NCI-H2196 (cell line): Measurements from ENCODE around the gene CST4.
"Not testable (repeated sequence)": the region's sequence is repeated elsewhere in the genome, so short reads cannot be mapped to it uniquely, and the experiment has no call there.

Experiments
- DNase-seq: peaks from one replicate; lab custom pipeline; 2025; ENCODE audit not compliant: unreplicated experiment; lab: John Stamatoyannopoulos, UW

The CST4 gene

GRCh38 chr20:23688684-23689398 is at the start of gene CST4:
Gene CST4, minus strand, starts transcription at chr20:23689038. Its CDS starts 69 bp downstream, at chr20:23688969.
- DNase-seq = not testable (repeated sequence)

GRCh38 chr20:23735391-23735790 is 46.6 kb upstream of the CST4 start:
- DNase-seq = not testable (repeated sequence)

DNA sequence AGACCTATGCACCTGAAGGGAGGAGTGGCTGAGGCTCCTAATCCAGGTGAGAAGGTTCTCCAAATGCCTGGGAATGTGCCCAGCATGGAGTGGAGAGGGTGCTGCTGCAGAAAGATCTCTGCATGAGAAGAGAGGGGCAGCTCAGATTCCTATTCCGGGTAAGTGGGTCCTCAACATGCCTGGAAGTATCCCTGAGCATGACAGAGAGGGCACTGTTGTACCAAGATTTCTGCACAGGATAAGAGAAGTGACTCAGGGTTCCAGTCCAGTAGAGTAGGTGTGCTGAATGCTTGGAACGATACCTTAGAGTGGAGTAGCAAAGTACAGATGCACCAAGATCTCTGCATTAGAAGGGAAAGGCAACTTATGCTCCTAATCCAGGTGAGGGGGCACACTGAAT is 46.1 kb upstream of the CST4 start:
- DNase-seq = not testable (repeated sequence)

- DNase-seq = not testable (repeated sequence)
Observed at GRCh38 chr20:23734440-23734839, 45.6 kb upstream of the CST4 start.

- DNase-seq = no peak
Observed at GRCh38 chr20:23727016-23727415, 38.2 kb upstream of the CST4 start.

- DNase-seq = no peak
Observed at GRCh38 chr20:23725102-23725501, 36.3 kb upstream of the CST4 start.

DNA sequence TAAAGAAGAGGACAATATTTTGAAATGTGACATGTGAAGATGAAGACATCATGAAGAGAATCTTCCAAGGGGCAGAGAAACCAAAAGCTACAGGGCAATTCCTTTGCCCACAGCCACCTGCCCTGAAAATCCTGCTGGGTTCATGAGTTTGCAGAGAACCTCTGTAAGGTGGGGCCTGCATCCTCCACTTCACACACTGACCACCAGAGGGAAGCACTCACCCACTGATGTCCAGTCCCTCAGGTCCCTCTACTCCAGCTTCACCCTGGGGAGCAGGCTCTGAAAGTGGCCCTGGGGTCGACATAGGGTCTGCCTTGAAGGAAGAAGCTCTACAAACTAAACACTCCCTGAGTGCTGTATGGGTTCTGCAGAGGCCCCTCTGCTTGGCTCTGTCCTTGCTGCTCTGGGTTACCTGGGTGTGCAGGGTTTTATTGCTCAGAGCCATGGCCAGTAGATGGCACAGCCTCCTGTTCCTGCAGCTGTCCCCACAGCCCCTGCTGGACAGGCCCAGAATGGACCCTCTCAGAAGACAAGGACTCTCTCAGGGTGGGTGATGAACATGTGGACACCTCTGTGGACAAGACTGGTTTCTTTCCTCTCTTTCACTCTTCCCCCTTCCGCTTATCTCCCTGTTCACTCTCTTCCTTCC is 34.9 kb upstream of the CST4 start:
- peak; percentile 21 for DNase-seq

DNA sequence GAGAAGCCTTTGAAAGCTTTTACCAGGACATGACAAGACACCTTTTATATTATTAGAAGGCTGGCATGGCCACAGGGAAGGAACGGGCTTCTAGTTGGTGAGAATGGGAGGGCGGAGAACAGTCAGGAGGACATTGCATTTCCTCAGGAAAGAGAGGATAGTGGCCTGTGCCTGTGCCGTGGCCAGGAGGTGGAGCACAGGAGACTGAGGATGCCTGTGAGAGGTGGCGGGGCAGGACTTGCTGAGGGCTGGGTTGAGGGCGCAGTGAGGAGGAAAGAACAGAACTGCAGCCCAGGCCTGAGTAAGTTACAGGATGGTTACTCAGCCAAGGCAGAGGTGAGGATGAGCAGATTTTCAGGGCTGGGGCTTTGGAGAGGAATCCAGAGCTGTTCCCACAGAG is 34.0 kb upstream of the CST4 start:
- DNase-seq = not testable (repeated sequence)

GRCh38 chr20:23721962-23722361 is 33.1 kb upstream of the CST4 start:
- no peak for DNase-seq

DNA sequence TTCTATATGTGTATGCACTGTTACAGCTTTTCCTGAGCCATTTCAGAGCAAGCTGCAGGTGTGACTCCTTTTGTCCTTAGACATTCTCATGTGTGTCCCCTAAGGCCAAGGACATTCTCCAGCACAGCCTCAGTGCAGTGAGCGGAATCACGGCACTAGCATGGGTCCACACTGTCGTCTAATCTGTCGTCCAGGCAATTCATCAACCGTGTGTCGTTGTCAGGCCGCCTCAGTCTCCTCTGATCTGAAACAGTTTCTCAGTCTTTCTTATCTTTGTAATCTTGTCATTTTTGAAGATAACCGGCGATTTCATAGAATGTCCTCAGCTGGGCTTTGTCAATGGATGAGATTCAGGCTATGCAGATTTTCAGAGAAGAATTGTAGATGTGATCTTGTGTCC is 30.5 kb upstream of the CST4 start:
- DNase-seq = not testable (repeated sequence)

- DNase-seq = not testable (repeated sequence)
Observed at GRCh38 chr20:23711778-23712177, 22.9 kb upstream of the CST4 start.

DNA sequence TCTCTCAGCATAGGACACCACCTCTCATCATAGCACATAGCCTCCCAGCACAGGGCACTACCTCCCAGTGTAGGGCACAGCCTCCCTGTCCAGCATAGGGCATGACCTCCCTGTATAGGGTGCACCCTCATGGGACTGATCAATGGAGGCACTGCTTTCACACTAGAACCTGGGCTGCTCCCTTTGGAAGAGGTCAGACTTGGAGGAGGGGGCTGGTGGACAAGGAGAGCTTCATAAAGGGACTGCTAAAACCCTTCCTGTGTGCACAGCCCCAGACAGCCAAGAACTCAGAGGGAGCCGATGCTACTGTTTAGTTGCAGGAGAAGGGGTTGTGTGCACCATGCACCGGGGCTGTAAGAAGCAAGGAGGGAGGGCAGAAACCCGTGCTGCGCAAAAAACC is 21.9 kb upstream of the CST4 start:
- DNase-seq = no peak

- no peak for DNase-seq
Observed at GRCh38 chr20:23705895-23706294, 17.1 kb upstream of the CST4 start.

DNA sequence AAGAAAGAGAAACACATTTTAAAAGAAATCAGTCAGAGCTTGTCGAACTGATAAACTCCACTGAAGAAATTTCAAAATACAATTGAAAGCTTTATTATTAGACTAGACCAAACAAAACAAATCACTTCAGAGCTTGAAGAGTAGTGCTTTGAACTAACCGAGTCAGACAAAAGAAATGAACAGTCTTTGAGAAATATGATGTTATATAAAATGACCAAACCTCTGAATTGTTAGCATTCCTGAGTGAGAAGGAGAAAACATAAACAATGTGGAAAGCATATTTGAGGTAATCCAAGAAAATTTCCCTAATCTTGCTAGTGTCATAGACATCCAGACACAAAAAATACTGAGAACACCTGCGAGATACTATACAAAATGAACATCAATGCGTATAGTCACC is 13.2 kb upstream of the CST4 start:
- DNase-seq = no peak

GRCh38 chr20:23700931-23701330 is 12.1 kb upstream of the CST4 start:
- no peak for DNase-seq

DNA sequence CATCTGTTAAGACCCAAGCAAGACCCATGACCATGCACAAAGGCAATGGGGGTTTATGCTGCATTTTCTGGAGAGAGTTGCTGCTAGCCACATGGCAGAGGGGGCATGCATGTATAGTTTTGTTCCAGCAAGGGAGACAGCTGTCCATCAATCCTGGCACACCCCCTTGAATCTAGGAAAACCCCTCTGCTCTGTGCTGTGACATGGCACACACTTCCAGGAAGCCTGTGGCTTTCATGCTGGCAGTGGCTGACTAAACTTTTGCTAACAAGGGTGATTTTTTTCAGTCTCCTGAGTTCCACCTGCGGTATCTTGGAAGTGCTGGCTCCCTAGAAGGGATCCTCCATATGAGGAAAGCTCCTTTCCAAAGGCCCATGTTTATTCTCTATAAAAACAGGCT is 9.1 kb upstream of the CST4 start:
- no peak for DNase-seq

DNA sequence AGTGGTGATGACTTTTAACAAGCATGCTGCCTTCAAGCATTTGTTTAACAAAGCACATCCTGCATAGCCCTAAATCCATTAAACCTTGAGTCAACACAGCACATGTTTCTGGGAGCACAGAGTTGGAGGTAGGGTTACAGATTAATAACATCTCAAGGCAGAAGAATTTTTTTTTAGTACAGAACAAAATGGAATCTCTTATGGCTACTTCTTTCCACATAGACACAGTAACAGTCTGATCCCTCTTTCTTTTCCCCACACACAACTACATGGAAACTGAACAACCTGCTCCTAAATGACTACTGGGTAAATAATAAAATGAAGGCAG is 6.2 kb upstream of the CST4 start:
- DNase-seq = not testable (repeated sequence)

- not testable (repeated sequence) for DNase-seq
Observed at GRCh38 chr20:23694178-23695067, 5.6 kb upstream of the CST4 start.

GRCh38 chr20:23692725-23693619 is 4.1 kb upstream of the CST4 start:
- not testable (repeated sequence) for DNase-seq

GRCh38 chr20:23691675-23692074 is 2.8 kb upstream of the CST4 start:
- no peak for DNase-seq

GRCh38 chr20:23690581-23690980 is 1.7 kb upstream of the CST4 start:
- no peak for DNase-seq
